Right hindlimb (tissue), 1 donor: ENCODE measurements around the gene RAB6C.
"Not testable (repeated sequence)": the region's sequence is repeated elsewhere in the genome, so short reads cannot be mapped to it uniquely, and the experiment has no call there.

Experiments
- DNase-seq: peaks from one replicate; pipeline ENCODE4 v3.0.0-alpha.2; 2018

The RAB6C gene

DNA sequence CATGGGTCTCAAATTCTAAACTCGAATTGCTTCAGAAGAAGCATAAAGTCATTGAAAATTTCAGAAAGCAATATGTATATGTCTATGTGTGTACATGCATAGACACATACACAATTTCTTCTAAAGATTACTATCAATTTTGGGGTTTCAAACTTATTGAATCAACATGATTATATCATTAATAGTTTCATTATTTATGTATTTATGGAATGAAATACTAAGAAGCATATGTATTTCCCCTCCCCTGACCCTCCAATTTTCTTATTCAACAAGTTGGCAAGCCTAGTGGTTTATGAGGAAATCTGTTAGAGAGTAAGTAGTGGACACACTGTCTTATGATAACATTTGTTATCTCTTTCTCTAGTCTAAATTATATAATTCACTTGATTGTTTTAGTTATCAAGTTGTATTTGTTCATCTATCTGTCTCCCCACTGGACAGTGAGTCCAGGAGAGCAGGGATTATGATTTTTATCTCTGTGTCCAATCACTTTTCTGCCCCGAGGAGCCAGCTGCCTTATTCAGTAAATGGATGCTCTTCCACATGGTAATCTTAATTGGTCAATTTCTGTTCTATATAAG is 17.3 kb downstream of the RAB6C start:
- DNase-seq, result not testable (repeated sequence)

DNA sequence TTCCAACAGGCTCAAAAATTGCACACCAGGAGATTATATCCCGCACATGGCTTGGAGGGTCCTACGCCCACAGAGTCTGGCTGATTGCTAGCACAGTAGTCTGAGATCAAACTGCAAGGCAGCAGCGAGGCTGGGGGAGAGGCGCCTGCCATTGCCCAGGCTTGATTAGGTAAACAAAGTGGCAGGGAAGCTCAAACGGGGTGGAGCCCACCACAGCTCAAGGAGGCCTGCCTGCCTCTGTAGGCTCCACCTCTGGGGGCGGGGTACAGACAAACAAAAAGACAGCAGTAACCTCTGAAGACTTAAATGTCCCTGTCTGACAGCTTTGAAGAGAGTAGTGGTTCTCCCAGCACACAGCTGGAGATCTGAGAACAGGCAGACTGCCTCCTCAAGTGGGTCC is 19.3 kb downstream of the RAB6C start:
- DNase-seq, result not testable (repeated sequence)

DNA sequence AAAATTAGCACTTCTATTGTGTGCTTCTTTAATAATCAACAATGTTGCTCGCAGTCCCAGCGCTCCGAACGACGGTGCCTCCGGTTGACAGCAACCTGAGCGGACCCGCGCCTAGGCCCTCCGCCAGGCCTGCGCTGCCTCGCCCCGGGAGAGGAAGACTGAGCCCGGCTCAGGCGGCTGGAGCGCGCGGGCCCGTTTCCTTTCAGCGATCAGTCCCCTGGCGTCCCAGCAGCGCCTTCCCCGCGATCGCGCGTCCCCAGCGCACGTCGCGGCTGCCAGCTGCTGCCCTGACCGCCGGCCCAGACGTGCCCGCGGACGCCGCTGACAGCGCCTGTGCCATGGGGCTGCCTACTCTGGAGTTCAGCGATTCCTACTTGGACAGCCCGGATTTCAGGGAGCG is 26.4 kb downstream of the RAB6C start:
- DNase-seq, result peak; percentile 30

DNA sequence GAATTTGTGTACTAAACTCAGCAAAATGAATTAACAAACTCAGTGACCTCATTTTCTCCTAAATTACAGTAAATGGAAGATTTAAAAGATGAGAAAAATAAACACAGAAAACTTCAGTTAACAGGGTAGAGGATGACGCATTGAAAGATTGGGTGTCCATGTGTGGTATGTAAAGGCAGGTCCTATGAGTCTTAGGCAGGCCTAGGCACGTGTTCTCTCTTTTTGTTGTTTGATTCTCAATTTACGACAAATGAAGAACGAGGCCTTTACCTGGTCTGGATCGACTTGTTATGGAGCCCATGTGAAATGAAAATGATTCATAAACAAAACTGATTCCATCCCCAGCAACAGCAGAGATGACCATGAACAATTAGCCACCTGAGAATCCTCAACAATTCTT is 37.2 kb downstream of the RAB6C start:
- DNase-seq, result not testable (repeated sequence)

DNA sequence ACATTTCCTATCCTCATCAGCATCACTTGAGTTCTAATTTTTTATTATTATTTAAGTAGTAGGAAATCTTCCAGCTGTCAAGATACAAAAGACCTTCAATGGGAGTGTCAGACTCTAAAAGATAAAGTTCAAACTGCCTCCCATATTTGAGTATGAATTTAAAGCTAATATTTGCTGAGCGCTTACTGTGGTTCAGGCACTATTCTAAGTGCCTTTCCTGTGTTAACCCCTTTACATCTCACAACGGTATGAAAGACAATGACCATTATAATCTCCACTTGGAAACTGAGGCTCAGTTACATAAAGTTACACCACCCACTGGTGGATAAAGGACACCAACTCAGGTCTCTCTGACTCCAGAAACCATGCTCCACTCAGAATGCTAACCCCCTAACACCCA is 39.9 kb downstream of the RAB6C start:
- no peak for DNase-seq

DNA sequence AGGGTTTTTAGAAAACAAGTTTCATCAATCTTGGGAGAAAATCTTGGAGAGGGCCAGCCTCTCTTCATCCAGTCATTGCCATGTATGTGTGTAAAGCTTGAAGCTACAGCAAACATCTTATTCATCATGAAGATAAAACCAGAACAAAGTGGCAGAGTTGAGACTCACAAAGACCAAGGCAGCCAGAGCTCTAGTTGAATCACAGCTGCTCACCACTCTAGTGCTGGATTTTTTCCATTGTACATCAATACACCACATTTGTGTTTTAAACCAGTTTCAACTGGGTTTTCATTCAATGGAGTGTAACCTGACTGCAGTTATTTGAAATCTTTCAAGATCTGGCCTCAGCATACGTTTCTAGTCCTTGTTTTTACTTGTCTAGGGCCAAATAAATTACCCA is 40.6 kb downstream of the RAB6C start:
- DNase-seq, result not testable (repeated sequence)

DNA sequence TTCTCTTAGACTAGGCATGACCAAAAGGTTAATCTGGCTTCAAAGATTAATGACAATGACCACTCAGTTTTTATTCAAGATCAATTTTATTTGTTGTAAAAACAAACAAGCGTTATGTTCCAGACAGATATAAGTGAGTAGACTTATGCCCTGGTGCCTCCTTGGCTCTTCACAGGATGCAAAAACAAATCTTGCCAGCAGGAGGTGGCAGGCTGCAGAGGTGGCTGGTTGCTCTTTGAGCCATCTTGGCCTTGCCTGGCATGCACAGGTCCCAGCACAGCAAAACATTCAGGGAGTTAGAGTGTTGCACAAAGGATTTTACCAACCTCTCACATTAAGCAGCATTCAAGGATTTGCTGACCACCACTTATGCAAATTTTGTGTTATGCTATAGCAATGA is 46.5 kb downstream of the RAB6C start:
- DNase-seq, result not testable (repeated sequence)
